Neutrophil (primary cell): ENCODE measurements around the gene LRRC8E.

Experiments used
- H3K27ac ChIP-seq: fragments of 200-600 bp; sonication (generic); 2 replicates; pipeline ENCODE4 v1.5.1; 2016; ENCODE audit warnings: mild to moderate bottlenecking, moderate library complexity
- H3K27me3 ChIP-seq: fragments of 200-600 bp; sonication (generic); 2 replicates; pipeline ENCODE4 v1.6.0; 2016; ENCODE audit warnings: mild to moderate bottlenecking
- H3K36me3 ChIP-seq: fragments of 200-600 bp; sonication (generic); 2 replicates; pipeline ENCODE4 v1.5.1; 2017
- H3K4me1 ChIP-seq, 2 experiments: fragments of 200-600 bp in 1 of 2; sonication (generic) in 1 of 2; 1 replicate in 1 of 2; 2 replicates in 1 of 2; pipeline versions ENCODE4 v1.5.1 to v1.6.1; 2013 to 2016; ENCODE audit warnings: low read depth in 1 of 2, low read length in 1 of 2, mild to moderate bottlenecking in 1 of 2, moderate library complexity in 1 of 2; ENCODE audit not compliant: control insufficient read depth in 1 of 2, insufficient read depth in 1 of 2
- H3K4me3 ChIP-seq, 2 experiments: fragments of 200-600 bp in 1 of 2; sonication (generic) in 1 of 2; 1 replicate in 1 of 2; 2 replicates in 1 of 2; pipeline ENCODE4 v1.5.1; 2013 to 2016; ENCODE audit warnings: low read depth in 1 of 2, low read length in 1 of 2, mild to moderate bottlenecking in 1 of 2, moderate library complexity in 1 of 2
- H3K9me3 ChIP-seq: fragments of 200-600 bp; sonication (generic); 2 replicates; pipeline ENCODE4 v1.5.1; 2016
- CTCF ChIP-seq: fragments of 200-600 bp; sonication (generic); IDR thresholded peaks from 2 replicates; pipeline ENCODE4 v1.5.1; 2016; ENCODE audit warnings: antibody characterized with exemption

Gene LRRC8E

GRCh38 chr19:7888145-7888825, at the start of gene LRRC8E:
Gene LRRC8E (plus strand): TSS chr19:7888510. CDS start chr19:7895604, 7,094 bp downstream.
- H3K4me3 ChIP-seq, result no peak within 1 kb of the TSS
- H3K9me3 ChIP-seq, result no peaks in the 10 kb centered on the region
- H3K27ac ChIP-seq, result no peak within 1 kb of the TSS
- no peak for TF ChIP-seq CTCF
- no peaks in the 10 kb centered on the region for H3K36me3 ChIP-seq
- H3K4me1 ChIP-seq, result peaks cover 0 to 3% of the 10 kb centered on the region in 2 experiments
- peaks cover 76% of the 10 kb centered on the region for H3K27me3 ChIP-seq

GRCh38 chr19:7839476-7839875, 48.8 kb upstream of the LRRC8E start:
- no peaks in the 10 kb centered on the region for H3K36me3 ChIP-seq
- TF ChIP-seq CTCF, result no peak
- no peaks in the 10 kb centered on the region for H3K9me3 ChIP-seq
- H3K27me3 ChIP-seq, result no peaks in the 10 kb centered on the region
- no peak overlapping the region for H3K27ac ChIP-seq
- no peak overlapping the region for H3K4me3 ChIP-seq
- H3K4me1 ChIP-seq, result no peaks in the 10 kb centered on the region

GRCh38 chr19:7840629-7841028, 47.7 kb upstream of the LRRC8E start:
- Histone ChIP-seq H3K9me3 (no peaks in the 10 kb centered on the region), H3K27ac (no peak overlapping the region), H3K4me1 (no peaks in the 10 kb centered on the region), H3K36me3 (no peaks in the 10 kb centered on the region), H3K27me3 (no peaks in the 10 kb centered on the region), H3K4me3 (no peak overlapping the region)
- no peak for TF ChIP-seq CTCF

- no peaks in the 10 kb centered on the region for H3K9me3 ChIP-seq
- TF ChIP-seq CTCF, result no peak
- H3K36me3 ChIP-seq, result no peaks in the 10 kb centered on the region
- H3K27me3 ChIP-seq, result no peaks in the 10 kb centered on the region
- H3K4me1 ChIP-seq, result no peaks in the 10 kb centered on the region
- no peak overlapping the region for H3K27ac ChIP-seq
- H3K4me3 ChIP-seq, result no peak overlapping the region
Observed at GRCh38 chr19:7841751-7842660, 46.3 kb upstream of the LRRC8E start.

GRCh38 chr19:7842661-7843294, 45.5 kb upstream of the LRRC8E start:
- no peak for TF ChIP-seq CTCF
- no peak overlapping the region for H3K27ac ChIP-seq
- no peaks in the 10 kb centered on the region for H3K36me3 ChIP-seq
- no peak overlapping the region for H3K4me3 ChIP-seq
- H3K9me3 ChIP-seq, result no peaks in the 10 kb centered on the region
- H3K4me1 ChIP-seq, result no peaks in the 10 kb centered on the region
- no peaks in the 10 kb centered on the region for H3K27me3 ChIP-seq
